Measurements from ENCODE around the gene ZNF518B. TPM values are rescaled to one million over a fixed set of nuclear protein-coding genes. Genes with fewer than 3 reads are reported as not detected.

ZNF518B gene, protein sequence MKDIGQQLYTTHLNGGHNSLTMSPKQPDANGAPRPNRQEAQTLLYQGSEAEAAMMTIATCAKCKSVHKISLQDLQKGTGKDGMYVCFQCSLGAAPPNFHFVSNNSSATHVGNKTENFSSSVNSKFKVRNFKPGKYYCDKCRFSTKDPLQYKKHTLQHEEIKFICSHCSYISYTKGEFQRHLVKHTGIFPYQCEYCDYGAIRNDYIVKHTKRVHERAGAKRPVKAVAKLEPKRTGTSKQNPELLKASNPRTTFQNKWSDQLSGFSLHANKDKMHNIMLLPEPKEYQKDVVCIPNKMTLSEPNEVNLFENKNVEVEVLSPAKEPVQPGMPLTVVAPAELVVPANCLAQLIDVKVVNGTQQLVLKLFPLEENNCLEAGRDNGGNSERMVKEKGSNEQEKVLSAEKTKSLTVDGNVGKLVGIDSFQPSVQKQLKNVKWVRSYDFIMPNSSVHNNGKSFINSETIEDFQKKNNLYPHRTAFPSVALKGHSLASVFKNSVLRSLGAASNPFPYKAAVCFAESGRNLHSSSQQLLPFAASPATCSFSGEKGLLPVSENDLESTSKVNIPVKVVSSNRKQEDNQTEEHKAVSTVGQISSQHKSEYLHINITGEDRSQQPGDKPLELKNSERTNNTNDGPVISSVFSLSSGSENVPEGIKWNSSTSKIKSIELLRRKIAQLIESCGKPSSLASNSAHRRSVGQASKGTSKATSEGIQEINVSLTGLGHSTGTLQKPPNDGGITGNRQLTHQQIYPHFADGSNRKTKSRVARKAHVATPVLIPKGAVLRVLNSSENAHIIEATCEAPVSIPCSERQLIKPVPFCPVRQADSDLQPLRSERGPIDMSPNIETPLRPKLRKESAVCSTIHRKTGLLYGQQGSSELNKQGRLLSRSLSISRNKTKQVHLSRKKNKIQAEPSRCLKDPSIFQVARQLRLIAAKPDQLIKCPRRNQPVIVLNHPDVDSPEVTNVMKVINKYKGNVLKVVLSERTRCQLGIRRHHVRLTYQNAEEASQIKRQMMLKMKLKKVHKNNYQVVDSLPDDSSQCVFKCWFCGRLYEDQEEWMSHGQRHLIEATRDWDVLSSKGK
- total RNA-seq: 10 to 100 TPM; 11.1 to 15.4 TPM

- no peak for DNase-seq (ENCODE audit: low spot score)
- H3K27ac ChIP-seq: no peak within 1 kb of the TSS
Measured at GRCh38 chr4:10457255-10457801, at the start of gene ZNF518B. Gene ZNF518B, minus strand, starts transcription at chr4:10457426. Its CDS starts 11,098 bp downstream, at chr4:10446328.

DNA sequence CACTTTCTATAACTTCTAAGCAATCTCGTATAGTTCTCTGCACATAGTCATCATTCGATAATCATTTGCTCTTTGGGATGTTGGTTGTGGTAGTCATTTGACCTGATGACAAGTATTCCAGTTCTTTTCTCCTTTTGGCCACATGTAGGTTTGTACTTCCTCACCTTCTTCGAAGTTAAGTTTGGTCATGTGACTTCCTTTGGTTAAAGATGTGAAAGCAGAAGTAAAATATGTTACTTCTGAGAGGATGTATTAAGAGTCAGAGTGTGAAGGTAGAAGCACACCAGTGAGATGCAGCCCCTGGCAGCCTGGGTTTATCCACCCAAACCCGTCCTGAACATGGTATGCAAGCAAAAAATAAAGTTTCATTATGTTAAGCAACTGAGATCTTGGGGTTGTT lies 48.9 kb upstream of the ZNF518B start:
- H3K36me3 ChIP-seq: no peaks in the 10 kb centered on the region
- H3K4me3 ChIP-seq: no peak overlapping the region
- DNase-seq (ENCODE audit: low spot score): no peak
- H3K9me3 ChIP-seq: no peaks in the 10 kb centered on the region
- TF ChIP-seq, protein P1, sequence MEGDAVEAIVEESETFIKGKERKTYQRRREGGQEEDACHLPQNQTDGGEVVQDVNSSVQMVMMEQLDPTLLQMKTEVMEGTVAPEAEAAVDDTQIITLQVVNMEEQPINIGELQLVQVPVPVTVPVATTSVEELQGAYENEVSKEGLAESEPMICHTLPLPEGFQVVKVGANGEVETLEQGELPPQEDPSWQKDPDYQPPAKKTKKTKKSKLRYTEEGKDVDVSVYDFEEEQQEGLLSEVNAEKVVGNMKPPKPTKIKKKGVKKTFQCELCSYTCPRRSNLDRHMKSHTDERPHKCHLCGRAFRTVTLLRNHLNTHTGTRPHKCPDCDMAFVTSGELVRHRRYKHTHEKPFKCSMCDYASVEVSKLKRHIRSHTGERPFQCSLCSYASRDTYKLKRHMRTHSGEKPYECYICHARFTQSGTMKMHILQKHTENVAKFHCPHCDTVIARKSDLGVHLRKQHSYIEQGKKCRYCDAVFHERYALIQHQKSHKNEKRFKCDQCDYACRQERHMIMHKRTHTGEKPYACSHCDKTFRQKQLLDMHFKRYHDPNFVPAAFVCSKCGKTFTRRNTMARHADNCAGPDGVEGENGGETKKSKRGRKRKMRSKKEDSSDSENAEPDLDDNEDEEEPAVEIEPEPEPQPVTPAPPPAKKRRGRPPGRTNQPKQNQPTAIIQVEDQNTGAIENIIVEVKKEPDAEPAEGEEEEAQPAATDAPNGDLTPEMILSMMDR (IDR thresholded peaks at IDR 0.05): no peak
- no peak overlapping the region for H3K27ac ChIP-seq
- H3K27me3 ChIP-seq (replicated peaks; ENCODE audit: insufficient read depth): no peaks in the 10 kb centered on the region
- H3K4me1 ChIP-seq (ENCODE audit: control insufficient read depth in 1 of 2, low read depth in 2 of 2): no peaks in the 10 kb centered on the region
- ATAC-seq (ENCODE audit: insufficient number of reproducible peaks, low FRiP score, low read depth): no peak

More at GRCh38 chr4:10457255-10457801, at the start of gene ZNF518B:
- no peaks in the 10 kb centered on the region for H3K9me3 ChIP-seq
- H3K36me3 ChIP-seq: no peaks in the 10 kb centered on the region
- no peaks in the 10 kb centered on the region for H3K27me3 ChIP-seq (replicated peaks; ENCODE audit: insufficient read depth)
- TF ChIP-seq, protein P1 (IDR thresholded peaks at IDR 0.05): no peak
- peaks cover 3 to 23% of the 10 kb centered on the region in 2 donors for H3K4me1 ChIP-seq (ENCODE audit: control insufficient read depth in 1 of 2, low read depth in 2 of 2)
- H3K4me3 ChIP-seq: peak within 1 kb of the TSS; percentile 74
- ATAC-seq (ENCODE audit: insufficient number of reproducible peaks, low FRiP score, low read depth): no peak

GRCh38 chr4:10504570-10505179 lies 47.4 kb upstream of the ZNF518B start:
- Histone ChIP-seq H3K4me1 (ENCODE audit: control insufficient read depth in 1 of 2, low read depth in 2 of 2) (no peaks in the 10 kb centered on the region), H3K4me3 (no peak overlapping the region), H3K9me3 (no peaks in the 10 kb centered on the region), H3K36me3 (no peaks in the 10 kb centered on the region), H3K27ac (no peak overlapping the region), H3K27me3 (replicated peaks; ENCODE audit: insufficient read depth) (no peaks in the 10 kb centered on the region)
- DNase-seq (ENCODE audit: low spot score): no peak
- no peak for ATAC-seq (ENCODE audit: insufficient number of reproducible peaks, low FRiP score, low read depth)
- TF ChIP-seq, protein P1 (IDR thresholded peaks at IDR 0.05): no peak

DNA sequence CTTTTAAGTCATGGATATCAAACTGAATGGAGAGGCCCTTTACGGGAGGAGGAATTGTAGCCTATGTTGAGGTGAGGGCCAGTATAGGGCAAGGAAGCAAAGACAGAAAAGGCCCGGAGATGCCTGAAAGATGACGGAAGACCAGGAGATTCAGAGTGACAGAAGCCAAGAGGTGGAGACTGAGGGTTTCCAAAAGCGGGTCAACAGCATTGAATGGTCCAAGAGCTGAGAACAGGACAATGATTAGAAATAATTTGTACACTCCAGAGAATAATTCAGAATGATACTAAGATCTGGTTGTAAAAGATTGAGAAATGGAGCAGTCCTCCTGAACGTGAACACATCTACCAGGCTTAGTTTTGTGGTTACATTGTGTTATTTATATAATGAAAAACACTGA lies 45.5 kb upstream of the ZNF518B start:
- Histone ChIP-seq H3K27ac (no peak overlapping the region), H3K4me1 (ENCODE audit: control insufficient read depth in 1 of 2, low read depth in 2 of 2) (no peaks in the 10 kb centered on the region), H3K36me3 (no peaks in the 10 kb centered on the region), H3K9me3 (no peaks in the 10 kb centered on the region), H3K27me3 (replicated peaks; ENCODE audit: insufficient read depth) (no peaks in the 10 kb centered on the region), H3K4me3 (no peak overlapping the region)
- DNase-seq (ENCODE audit: low spot score) (no peak), ATAC-seq (ENCODE audit: insufficient number of reproducible peaks, low FRiP score, low read depth) (no peak)
- TF ChIP-seq, protein P1 (IDR thresholded peaks at IDR 0.05): no peak
